ENCODE measurements around the gene ST6GALNAC1. TPM values are rescaled to one million over a fixed set of nuclear protein-coding genes. Genes with fewer than 3 reads are reported as not detected.

Gene ST6GALNAC1
- total and polyA plus RNA-seq, 2 experiments from 2014 or later: not detected

DNA sequence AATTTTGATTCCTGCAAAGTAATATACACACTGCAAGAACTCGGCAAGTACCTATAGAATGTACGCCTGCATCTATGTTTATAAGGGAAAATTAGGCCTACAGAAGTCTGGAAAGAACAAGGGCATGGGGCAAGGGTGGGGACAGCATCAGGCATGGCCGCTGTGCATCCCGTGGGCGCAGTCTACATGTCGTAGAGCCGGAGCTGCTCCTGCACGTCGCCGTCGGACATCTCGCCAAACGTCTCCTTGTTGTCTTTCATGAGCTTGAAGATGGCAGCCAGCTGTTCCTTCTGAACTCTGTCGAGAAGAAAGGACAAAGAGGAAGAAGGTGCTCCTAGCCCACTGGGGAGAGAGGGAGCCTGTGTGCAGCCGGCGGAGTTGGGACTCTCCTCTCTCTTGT is 33.8 kb upstream of the ST6GALNAC1 start:
- Histone ChIP-seq H3K9ac (no peak overlapping the region), H3K9me3 (ENCODE audit: low read depth) (no peaks in the 10 kb centered on the region), H4K20me1 (ENCODE audit: insufficient read depth) (no peaks in the 10 kb centered on the region), H3K4me1 (ENCODE audit: insufficient read depth) (peaks cover 24% of the 10 kb centered on the region), H3K9me2 (ENCODE audit: insufficient read depth) (no peaks in the 10 kb centered on the region), H2AFZ (no peak overlapping the region), H3K36me3 (ENCODE audit: low read depth) (peaks cover 21% of the 10 kb centered on the region; the same call in 1 of the 2 replicates), H3K4me3 (no peak overlapping the region), H3K4me2 (ENCODE audit: unreplicated experiment) (no peak overlapping the region), H3K27ac (no peak overlapping the region), H3K79me2 (ENCODE audit: insufficient read depth) (peaks cover 9% of the 10 kb centered on the region), H3F3A (ENCODE audit: insufficient read depth) (peaks cover 44% of the 10 kb centered on the region), H3K27me3 (replicated peaks; ENCODE audit: insufficient read depth) (no peaks in the 10 kb centered on the region)
- TF ChIP-seq EZH2 (IDR thresholded peaks at IDR 0.05; ENCODE audit: insufficient read depth, poor library complexity, severe bottlenecking) (no peak), EZH2phosphoT487 (IDR thresholded peaks at IDR 0.05; ENCODE audit: insufficient read depth, low read depth) (no peak)
- in situ Hi-C loops (cut with MboI): no loop called here
- DNase-seq: no peak
- 81 to 82% methylated on average over 16 of the region's 16 CpGs for WGBS, 2 experiments (ENCODE audit: low coverage in 1 of 2, low lambda C conversion rate in 2 of 2, missing lambda C conversion rate in 2 of 2)

DNA sequence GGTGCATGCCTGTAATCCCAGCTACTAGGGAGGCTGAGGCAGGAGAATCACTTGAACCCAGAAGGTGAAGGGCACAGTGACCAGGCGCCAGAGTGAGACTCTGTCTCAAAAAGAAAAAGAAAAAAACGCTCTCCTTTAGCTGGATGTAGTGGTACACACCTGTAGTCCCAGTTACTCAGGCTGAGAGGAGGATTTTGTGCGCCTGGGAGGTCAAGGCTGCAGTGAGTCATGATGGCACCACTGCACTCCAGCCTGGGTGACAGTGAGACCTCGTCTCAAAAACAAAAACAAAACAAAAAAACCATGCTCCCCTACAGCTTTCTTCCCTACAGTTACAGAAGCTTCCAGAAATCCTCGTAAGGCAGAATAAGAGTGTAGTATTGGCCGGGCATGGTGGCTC is 33.1 kb upstream of the ST6GALNAC1 start:
- whole genome bisulfite sequencing, 2 experiments (ENCODE audit: low coverage in 1 of 2, low lambda C conversion rate in 2 of 2, missing lambda C conversion rate in 2 of 2): 95 to 96% methylated on average over 6 of the region's 6 CpGs
- TF ChIP-seq EZH2phosphoT487 (IDR thresholded peaks at IDR 0.05; ENCODE audit: insufficient read depth, low read depth) (no peak), EZH2 (IDR thresholded peaks at IDR 0.05; ENCODE audit: insufficient read depth, poor library complexity, severe bottlenecking) (no peak)

DNA sequence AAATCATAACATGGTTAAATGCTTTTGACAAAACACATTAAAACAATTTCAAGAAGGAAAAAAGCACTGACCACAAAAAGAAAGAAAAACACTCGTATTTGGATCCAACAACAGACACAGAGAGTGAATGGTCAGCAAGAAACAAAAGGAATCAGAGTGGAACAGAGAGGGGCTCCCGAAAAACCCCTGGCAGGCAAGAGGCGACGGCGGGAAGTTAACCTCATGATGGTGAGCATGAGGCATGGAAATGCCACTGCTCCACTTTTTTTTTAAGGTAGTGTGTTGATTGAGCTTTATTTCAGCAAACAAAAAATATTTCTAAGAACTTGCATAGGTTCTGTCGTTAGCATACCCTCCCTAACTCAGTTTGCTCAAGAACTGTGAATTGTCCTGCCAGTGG is 32.1 kb upstream of the ST6GALNAC1 start:
- H3K27me3 ChIP-seq (replicated peaks; ENCODE audit: insufficient read depth): no peaks in the 10 kb centered on the region
- in situ Hi-C loops (cut with MboI): no loop called here
- H3K4me3 ChIP-seq: no peak overlapping the region
- H3K36me3 ChIP-seq (ENCODE audit: low read depth): peaks cover 17% of the 10 kb centered on the region; the same call in 1 of the 2 replicates
- no peaks in the 10 kb centered on the region for H3K9me2 ChIP-seq (ENCODE audit: insufficient read depth)
- no peaks in the 10 kb centered on the region; the same call in 1 of the 2 replicates for H3K79me2 ChIP-seq (ENCODE audit: insufficient read depth)
- TF ChIP-seq EZH2phosphoT487 (IDR thresholded peaks at IDR 0.05; ENCODE audit: insufficient read depth, low read depth) (no peak), EZH2 (IDR thresholded peaks at IDR 0.05; ENCODE audit: insufficient read depth, poor library complexity, severe bottlenecking) (no peak)
- H4K20me1 ChIP-seq (ENCODE audit: insufficient read depth): no peaks in the 10 kb centered on the region
- H3K4me2 ChIP-seq (ENCODE audit: unreplicated experiment): no peak overlapping the region
- DNase-seq: no peak
- H3K9ac ChIP-seq: no peak overlapping the region
- H3K9me3 ChIP-seq (ENCODE audit: low read depth): no peaks in the 10 kb centered on the region
- H3F3A ChIP-seq (ENCODE audit: insufficient read depth): peaks cover 45% of the 10 kb centered on the region
- H3K27ac ChIP-seq: no peak overlapping the region
- H3K4me1 ChIP-seq (ENCODE audit: insufficient read depth): peaks cover 23% of the 10 kb centered on the region
- H2AFZ ChIP-seq: no peak overlapping the region
- WGBS, 2 experiments (ENCODE audit: low coverage in 1 of 2, low lambda C conversion rate in 2 of 2, missing lambda C conversion rate in 2 of 2): 92% methylated on average over 6 of the region's 6 CpGs

More for the DNA sequence above, 33.1 kb upstream of the ST6GALNAC1 start:
- in situ Hi-C loops (cut with MboI): no loop called here
- no peaks in the 10 kb centered on the region for H3K9me3 ChIP-seq (ENCODE audit: low read depth)
- H2AFZ ChIP-seq: no peak overlapping the region
- peaks cover 49% of the 10 kb centered on the region for H3F3A ChIP-seq (ENCODE audit: insufficient read depth)
- peaks cover 20% of the 10 kb centered on the region; the same call in 1 of the 2 replicates for H3K36me3 ChIP-seq (ENCODE audit: low read depth)
- no peaks in the 10 kb centered on the region for H4K20me1 ChIP-seq (ENCODE audit: insufficient read depth)
- no peaks in the 10 kb centered on the region for H3K9me2 ChIP-seq (ENCODE audit: insufficient read depth)
- no peak overlapping the region for H3K27ac ChIP-seq
- no peak overlapping the region for H3K4me2 ChIP-seq (ENCODE audit: unreplicated experiment)
- no peak overlapping the region for H3K4me3 ChIP-seq
- no peaks in the 10 kb centered on the region for H3K27me3 ChIP-seq (replicated peaks; ENCODE audit: insufficient read depth)
- no peak for DNase-seq
- H3K9ac ChIP-seq: no peak overlapping the region
- H3K4me1 ChIP-seq (ENCODE audit: insufficient read depth): peaks cover 19% of the 10 kb centered on the region
- H3K79me2 ChIP-seq (ENCODE audit: insufficient read depth): peaks cover 2% of the 10 kb centered on the region

DNA sequence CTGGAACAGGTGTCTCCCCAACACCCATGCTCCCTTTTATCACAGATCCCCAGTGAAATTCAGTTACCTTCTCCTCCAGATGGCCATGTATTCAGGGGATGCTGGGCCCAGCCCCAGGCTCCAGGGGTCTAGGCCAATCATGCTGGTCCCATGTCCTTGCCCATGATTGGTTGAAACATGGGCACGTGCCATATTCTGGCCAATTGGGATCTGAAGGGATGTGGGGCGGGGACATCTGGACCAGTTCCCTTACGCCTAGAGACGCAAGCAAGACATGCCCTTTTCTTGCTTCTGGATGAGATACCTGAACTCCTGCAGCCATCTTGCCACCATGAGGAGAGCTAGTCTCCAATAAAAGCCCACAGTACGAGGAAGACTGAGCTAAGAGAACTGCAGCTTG is 31.0 kb upstream of the ST6GALNAC1 start:
- no peak overlapping the region for H3K9ac ChIP-seq
- H3K9me3 ChIP-seq (ENCODE audit: low read depth): no peaks in the 10 kb centered on the region
- in situ Hi-C loops (cut with MboI): no loop called here
- no peak overlapping the region for H3K27ac ChIP-seq
- no peaks in the 10 kb centered on the region for H3K27me3 ChIP-seq (replicated peaks; ENCODE audit: insufficient read depth)
- H3K4me2 ChIP-seq (ENCODE audit: unreplicated experiment): no peak overlapping the region
- no peaks in the 10 kb centered on the region for H4K20me1 ChIP-seq (ENCODE audit: insufficient read depth)
- peaks cover 14% of the 10 kb centered on the region; the same call in 1 of the 2 replicates for H3K36me3 ChIP-seq (ENCODE audit: low read depth)
- no peaks in the 10 kb centered on the region for H3K9me2 ChIP-seq (ENCODE audit: insufficient read depth)
- peaks cover 41% of the 10 kb centered on the region for H3F3A ChIP-seq (ENCODE audit: insufficient read depth)
- no peak overlapping the region for H3K4me3 ChIP-seq
- no peak for DNase-seq
- WGBS, 2 experiments (ENCODE audit: low coverage in 1 of 2, low lambda C conversion rate in 2 of 2, missing lambda C conversion rate in 2 of 2): 89 to 93% methylated on average over 5 of the region's 5 CpGs
- H3K4me1 ChIP-seq (ENCODE audit: insufficient read depth): peaks cover 23% of the 10 kb centered on the region
- TF ChIP-seq EZH2phosphoT487 (IDR thresholded peaks at IDR 0.05; ENCODE audit: insufficient read depth, low read depth) (no peak), EZH2 (IDR thresholded peaks at IDR 0.05; ENCODE audit: insufficient read depth, poor library complexity, severe bottlenecking) (no peak)
- H2AFZ ChIP-seq: no peak overlapping the region
- H3K79me2 ChIP-seq (ENCODE audit: insufficient read depth): no peaks in the 10 kb centered on the region

DNA sequence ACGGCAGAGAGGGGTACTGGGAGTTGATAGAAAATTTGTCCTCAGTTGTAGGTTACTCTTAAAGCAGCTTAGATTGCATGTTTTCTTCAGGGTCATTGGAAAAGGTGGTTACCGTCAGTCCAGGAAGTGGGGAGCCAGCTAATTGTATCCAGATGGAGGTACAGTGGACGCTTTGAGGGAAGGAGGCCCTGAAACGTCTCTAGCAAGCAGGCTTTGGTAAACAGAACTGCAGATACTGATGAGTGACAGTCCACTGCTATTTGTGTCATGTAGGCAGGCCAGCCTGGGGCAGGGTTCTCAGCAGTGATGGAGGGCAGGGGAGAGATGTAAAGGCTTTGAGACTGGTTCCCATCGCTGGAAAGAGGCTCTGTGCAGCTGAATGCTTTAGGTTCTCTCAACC is 30.2 kb upstream of the ST6GALNAC1 start:
- in situ Hi-C loops (cut with MboI): no loop called here

More for the DNA sequence above, 30.2 kb upstream of the ST6GALNAC1 start:
- Histone ChIP-seq H3K9me2 (ENCODE audit: insufficient read depth) (no peaks in the 10 kb centered on the region), H4K20me1 (ENCODE audit: insufficient read depth) (no peaks in the 10 kb centered on the region), H3K9ac (no peak overlapping the region), H3K4me3 (no peak overlapping the region), H3K9me3 (ENCODE audit: low read depth) (no peaks in the 10 kb centered on the region), H3K4me1 (ENCODE audit: insufficient read depth) (peaks cover 25% of the 10 kb centered on the region), H3K4me2 (ENCODE audit: unreplicated experiment) (peak overlapping the region; percentile 7), H3K36me3 (ENCODE audit: low read depth) (peaks cover 7% of the 10 kb centered on the region; the same call in 1 of the 2 replicates), H3K79me2 (ENCODE audit: insufficient read depth) (no peaks in the 10 kb centered on the region), H3K27me3 (replicated peaks; ENCODE audit: insufficient read depth) (no peaks in the 10 kb centered on the region), H3F3A (ENCODE audit: insufficient read depth) (peaks cover 41% of the 10 kb centered on the region), H3K27ac (peak overlapping the region; percentile 21), H2AFZ (no peak overlapping the region)
- no peak for TF ChIP-seq EZH2phosphoT487 (IDR thresholded peaks at IDR 0.05; ENCODE audit: insufficient read depth, low read depth)
- TF ChIP-seq EZH2 (IDR thresholded peaks at IDR 0.05; ENCODE audit: insufficient read depth, poor library complexity, severe bottlenecking): no peak
- DNase-seq: peak; percentile 30
- WGBS, 2 experiments (ENCODE audit: low coverage in 1 of 2, low lambda C conversion rate in 2 of 2, missing lambda C conversion rate in 2 of 2): 69 to 72% methylated on average over 5 of the region's 5 CpGs
